GM21737 (cell line): ENCODE results near the gene SAT1.

Source experiments
- ATAC-seq: cut with Tn5 transposase; IDR thresholded peaks from one replicate; pipeline ENCODE4 v1.9.1; 2021; ENCODE audit warnings: mild to moderate bottlenecking, moderate library complexity; ENCODE audit not compliant: unreplicated experiment

SAT1 gene

DNA sequence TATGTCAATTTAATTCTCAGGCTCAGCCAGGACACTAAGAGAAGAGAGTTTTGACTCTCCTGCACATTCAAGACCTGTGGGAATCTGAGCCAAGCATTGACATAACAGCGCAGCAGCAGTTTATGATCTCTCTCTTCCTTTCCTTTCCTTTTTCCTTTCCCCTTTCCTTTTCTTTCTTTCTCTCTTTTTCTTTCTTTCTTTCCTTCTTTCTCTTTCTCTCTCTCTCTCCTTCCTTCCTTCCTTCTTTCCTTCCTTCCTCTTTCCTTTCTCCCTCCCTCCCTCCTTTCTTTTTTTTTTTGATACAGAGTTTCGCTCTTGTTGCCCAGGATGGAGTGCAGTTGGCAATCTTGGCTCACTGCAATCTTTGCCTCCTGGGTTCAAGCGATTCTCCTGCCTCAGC, 21.6 kb downstream of the SAT1 start:
- ATAC-seq, result no peak

DNA sequence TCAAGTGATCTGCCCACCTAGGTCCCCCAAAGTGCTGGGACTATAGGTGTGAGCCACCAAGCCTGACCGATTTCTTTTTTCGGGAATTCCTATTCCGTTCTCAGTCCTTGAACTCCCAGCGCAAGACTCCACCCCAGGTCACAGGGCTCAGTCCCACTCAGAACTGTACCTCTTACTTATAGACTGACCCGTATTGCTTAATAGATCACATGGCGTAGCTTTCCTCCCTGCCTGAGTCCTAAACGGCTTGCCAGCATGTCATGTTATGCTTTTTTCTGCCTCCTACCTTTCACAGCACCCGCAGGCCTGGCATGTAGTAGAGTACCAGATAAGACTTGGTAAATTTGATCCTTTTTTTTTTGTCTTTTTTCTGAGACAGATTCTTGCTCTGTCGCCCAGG, 22.4 kb downstream of the SAT1 start:
- ATAC-seq, result no peak

DNA sequence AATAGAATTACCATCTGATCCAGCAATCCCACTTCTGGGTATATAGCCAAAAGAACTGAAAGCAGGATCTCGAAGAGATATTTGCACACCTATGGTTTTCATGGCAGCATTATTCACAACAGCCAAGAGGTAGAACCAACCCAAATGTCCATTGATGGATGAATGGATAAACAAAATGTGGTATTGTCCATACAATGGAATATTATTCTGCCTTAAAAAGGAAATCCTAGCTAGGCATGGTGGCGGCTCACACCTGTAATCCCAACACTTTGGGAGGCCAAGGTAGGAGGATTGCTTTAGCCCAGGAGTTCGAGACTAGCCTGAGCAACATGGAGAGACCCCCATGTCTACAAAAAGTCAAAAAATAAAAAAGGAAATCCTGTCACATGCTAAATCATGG, 27.3 kb downstream of the SAT1 start:
- no peak for ATAC-seq

DNA sequence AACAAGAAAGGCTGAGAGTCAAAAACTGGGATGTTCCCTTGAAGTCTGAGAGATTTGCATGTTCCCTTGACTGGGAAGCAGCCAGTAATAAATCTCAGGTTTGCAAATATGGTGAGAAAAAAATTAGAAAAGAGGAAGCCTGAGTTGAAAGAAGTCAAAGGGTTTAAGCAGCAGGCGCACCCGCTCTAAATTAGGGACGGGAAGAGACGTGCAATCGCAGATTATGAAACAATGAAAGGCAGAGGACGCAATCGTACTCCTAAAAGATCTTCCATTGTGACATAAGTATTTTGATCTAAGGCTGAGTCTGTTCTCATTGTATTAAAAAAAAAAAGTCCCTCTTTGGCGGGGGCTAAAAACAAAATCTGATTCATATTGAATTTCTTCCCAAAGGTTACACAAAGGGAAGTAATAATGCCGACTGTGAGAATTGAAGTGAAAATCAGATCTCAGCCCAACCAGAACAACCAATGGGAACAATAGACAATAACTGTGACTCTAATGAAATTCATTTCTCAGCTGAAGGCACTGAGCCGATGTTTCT, 28.2 kb downstream of the SAT1 start:
- ATAC-seq, result no peak

DNA sequence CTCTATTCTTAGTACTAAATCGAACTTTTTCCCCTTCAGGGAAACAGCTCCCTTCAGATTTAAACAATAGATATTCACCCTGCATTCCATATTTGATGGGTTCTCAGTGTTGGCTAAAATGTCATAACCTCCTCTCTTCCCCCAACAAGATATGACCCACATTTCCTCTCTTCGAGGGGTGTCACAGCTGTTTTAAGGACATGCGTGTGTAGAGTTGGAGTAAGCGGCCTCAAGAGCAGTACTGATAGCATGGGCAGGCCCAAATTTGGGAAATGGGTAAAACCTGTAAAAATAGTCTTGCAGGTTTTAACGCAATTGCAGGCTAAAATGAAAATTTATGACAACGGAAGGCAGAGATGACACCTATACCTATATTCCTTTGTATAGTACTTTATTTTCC, 28.7 kb downstream of the SAT1 start:
- no peak for ATAC-seq

DNA sequence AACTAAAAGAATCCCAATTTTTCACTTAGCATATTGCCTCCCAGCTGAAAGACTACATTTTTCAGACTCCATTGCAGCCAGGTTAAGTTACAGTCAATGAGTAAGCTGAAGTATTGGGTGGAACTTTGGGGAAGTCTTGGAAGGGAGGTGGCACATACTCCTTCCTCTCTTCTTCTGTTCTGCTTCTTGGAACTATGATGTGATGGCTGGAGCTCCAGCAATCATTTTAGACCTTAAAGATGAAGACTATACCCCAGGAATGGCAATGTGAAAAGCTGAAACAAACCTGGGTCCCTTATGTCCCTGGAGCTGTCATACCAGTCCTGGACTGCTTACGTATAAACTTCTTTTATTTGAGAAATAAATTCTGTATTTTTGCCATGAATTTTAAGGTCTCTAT, 30.8 kb downstream of the SAT1 start:
- ATAC-seq, result no peak

DNA sequence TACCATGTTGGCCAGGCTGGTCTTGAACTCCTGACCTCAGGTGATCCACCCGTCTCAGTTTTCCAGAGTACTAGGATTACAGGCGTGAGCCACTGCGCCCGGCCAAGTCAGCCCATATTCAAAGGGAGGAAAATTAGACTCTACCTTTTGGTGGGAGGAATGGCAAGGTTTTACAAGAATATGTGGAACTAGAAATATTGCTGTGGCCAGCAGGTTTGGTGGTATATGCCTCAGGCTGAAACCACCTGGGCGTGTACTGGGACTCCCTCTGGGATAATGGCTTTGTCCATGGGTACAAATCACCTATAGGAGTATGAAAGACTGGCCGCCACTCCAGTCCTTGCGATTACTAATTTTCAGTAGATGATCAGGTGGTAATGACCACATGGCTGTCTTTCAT, 32.4 kb downstream of the SAT1 start:
- no peak for ATAC-seq

DNA sequence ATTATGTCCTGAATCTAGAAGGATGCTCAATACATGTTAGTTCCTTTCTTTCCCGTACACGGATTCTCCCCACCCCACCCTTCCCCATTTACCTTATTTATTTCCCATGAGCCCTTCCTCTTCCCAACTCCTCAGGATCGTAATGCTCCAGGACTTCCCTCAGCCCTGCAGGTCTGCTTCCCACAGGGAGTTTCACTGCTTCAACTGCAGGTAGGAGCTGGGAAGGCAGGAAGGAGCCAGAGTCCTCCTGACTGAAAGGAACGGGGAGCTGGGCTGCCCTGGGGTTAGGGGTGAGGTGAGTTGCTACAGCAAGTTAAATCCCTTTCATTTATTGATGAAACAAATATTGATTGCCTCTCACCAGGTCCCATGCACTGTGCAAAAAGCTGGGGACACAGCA, 33.2 kb downstream of the SAT1 start:
- ATAC-seq, result no peak

DNA sequence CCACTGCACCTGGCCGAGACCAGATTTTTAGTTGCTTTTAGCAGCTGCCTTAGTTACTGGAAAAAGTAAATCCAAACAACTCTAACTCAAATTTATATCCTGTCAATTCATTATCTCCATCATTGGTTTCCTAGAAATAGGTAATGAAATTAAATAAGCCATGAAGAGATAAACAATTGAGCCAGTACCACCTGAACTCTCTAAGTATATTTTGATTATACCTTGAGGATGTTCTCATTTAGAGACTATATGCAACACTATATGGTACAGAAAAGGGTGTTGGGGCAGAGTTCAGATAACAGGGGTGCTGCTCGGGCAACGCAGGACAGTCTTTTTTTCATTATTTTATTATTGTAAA, 35.0 kb downstream of the SAT1 start:
- ATAC-seq, result no peak

DNA sequence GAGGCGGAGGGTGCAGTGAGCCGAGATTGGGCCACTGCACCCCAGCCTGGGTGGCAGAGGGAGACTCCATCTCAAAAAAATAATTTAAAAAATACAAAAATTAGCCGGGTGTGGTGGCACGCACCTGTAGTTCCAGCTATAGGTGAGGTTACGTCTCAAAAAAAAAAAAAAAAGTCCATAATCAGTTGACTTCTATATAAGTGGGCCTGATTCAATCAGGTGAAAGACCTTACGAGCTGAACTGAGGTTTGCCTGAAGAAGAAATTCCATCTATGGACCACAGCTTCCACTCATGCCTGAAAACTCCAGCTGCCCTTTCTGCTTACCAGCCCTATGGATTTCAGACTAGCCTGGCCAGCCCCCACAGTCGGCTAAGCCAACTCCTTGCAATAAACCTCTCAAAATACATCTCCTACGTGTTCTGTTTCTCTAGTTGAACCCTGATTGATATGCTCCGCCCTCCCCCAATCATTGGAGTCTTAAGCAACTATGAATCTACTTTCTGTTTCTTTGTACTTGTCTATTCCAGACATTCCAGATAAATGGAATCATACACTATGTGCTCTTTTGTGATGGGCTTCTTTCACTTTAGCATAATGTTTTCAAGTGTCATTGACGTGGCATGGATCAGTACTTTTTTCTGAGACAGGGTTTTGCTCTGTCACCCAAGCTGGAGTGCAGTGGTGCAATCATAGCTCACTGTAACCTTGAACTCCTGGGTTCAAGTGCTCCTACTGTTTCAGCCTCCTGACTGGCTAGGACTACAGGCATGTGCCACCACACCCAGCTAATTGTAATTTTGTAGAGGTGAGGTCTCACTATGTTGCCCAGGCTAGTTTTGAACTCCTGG, 36.6 kb downstream of the SAT1 start:
- no peak for ATAC-seq

DNA sequence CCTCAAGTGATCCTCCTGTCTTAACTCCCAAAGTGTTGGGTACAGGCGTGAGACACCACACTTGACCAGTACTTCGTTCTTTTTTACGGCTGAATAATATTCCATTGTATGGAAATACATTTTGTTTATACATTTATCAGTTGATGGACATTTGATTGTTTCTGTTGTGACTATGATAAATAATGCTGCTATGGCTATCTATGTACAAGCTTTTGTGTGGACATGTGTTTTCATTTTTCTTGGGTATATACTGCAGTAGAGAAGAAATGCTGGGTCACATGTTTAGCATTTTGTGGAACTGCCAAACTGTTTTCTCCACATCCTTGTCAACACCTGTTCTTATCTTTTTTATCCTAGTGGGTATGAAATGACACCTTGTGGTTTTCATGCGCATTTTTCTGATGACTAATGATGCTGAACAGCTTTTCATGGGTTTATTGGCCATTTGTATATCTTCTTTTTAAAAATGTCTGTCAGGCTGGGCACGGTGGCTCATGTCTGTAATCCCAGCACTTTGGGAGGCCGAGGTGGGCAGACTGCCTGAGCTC, 37.3 kb downstream of the SAT1 start:
- no peak for ATAC-seq

DNA sequence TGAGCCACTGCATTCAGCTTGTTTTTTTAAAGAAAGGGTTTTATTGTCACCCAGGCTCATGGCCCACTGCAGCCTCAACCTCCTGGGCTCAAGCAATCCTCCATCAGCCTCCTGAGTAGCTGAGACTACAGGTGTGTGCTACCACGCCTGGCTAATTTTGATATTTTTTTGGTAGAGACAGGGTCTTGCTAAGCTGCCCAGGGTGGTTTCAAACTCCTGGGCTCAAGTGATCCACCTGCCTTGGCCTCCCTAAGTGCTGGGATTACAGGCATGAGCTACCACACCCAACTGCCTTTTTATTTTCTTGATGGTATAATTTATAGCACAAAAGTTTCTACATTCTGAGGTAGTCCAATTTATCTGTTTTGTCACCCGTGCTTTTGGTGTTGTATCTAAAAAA, 38.9 kb downstream of the SAT1 start:
- no peak for ATAC-seq

DNA sequence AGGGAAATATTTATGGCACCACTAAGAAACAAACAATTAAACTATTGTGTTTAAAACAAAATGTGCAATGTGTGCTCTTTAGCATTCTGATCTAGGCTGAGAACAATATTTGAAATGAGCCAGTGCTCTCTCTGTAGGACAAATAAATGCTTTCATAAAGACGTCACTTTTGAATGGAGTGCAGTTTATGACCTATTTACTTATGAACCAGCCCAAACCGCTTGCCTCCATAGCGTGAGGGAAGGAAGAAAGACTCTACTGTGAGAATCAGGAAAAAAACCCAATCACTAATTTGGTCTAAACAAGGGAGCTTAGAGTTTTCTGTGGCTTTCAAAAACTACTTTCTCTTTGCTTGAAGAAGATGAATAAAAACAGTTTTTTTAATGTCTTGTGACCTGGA, 39.4 kb downstream of the SAT1 start:
- ATAC-seq, result no peak

DNA sequence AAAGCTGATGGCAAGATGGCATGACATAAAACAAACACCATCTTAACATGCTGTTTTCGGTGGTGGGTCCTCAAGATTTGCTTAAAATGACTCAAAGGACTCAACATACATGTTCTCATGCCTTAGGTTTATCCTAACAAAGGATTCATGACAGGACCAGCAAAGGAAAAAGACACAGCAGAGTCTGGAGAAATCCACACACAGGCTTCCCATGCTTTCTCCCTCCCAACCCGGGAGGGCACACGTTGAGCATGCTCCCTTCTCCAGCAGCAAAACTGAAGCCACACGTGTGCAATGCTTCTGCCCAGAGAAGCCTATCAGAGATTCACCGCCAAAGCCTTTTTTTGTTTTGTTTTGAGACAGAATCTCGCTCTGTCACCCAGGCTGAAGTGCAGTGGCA, 39.9 kb downstream of the SAT1 start:
- no peak for ATAC-seq

DNA sequence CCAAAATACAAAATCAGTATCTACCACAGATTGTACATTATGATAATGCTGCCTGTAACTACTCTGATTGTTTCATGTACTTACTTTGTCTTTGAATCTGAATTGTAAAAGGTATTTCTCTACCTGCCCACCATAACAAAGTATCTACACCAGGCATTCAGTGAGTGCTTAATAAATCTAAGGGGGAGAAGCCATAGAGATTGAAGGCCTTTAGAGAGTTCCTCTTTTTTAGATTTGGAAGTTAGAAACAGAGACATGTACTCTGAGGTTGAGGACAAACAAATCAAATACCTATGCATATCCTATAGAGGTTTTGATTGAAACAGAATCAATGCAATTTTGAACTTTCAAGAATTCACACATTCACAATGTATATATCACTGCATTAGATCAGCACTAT, 42.7 kb downstream of the SAT1 start:
- no peak for ATAC-seq

DNA sequence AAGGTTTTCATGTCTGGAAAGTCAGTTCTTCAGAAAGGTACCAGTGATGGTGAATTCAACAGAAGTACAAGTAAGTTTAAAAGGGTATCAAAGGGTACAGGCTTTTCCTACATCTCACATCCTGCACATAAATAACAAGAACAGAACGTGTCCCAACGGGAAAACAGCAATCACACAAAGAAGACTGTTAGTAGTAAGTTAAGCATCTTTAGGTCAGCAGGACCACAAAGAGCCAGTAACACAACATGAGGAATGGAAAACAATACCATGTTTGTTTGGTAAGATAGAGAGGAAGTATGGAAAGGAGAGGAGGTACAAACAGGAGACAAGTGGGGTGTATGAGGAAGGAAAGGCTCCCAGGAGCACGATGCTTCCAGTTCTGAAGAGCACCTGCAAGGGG, 43.2 kb downstream of the SAT1 start:
- no peak for ATAC-seq

DNA sequence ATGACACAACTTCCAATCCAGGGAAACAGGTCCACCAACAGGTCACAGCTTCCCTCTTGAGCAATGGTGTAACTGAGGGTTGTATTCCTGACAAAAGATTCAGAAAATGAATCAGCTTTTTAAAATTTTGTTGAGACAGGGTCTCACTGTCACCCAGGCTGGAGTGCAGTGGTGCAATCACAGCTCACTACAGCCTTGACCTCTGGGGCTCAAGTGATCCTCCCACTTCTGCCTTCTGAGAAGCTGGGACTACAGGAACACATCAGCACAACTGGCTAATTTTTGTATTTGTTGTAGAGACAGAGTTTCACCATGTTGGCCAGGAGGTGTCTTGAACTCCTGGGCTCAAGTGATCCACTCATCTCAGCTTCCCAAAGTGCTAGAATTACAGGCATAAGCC, 43.7 kb downstream of the SAT1 start:
- ATAC-seq, result no peak

DNA sequence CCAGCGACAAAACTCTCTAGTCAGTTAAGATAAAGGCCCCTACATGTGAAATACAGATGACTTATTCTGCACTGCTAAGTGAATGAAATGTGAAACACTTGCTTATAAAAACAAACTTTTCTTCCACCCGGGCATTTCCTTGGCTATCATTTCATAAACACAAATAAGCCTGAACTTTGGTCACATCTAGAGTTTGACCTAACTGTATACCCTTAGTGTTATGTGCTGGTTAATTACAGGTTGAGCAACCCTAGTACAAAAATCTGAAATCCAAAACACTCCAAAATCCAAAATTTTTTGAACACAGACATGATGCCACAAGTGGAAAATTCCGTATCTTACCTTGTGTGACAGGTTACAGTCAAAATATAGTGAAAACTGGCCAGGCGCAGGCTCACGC, 45.9 kb downstream of the SAT1 start:
- ATAC-seq, result no peak

DNA sequence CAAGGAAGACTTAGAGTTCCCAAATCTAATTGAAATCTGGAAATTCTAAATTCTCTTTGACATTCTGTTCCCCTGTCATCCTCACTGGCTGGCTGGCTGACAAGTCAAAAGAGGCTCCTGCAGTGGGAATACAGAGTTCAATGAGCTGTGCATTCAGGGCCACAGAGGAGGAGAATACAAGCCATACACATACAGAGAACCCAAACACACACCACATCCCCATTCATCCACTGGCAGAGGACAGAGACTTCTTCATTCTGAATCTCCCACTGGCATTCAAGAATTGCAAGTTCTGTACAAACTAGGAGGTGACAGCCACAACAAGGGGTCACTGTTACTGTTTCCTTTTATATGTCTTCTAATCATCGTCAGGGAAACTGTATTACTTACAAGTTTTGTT, 49.7 kb downstream of the SAT1 start:
- no peak for ATAC-seq
